PFSK-1 (cell line): ENCODE measurements around the gene PRKD1.

ENCODE experiments used
- FOXP2 ChIP-seq: optimal IDR thresholded peaks from 2 replicates; pipeline ENCODE3; 2011; ENCODE audit warnings: borderline replicate concordance, control low read depth, inconsistent platforms; ENCODE audit not compliant: insufficient read depth; ENCODE audit errors: extremely low read length, extremely low read depth
- POLR2AphosphoS5 ChIP-seq: IDR thresholded peaks from 2 replicates; pipeline ENCODE4 v1.6.1; 2012; ENCODE audit warnings: low read depth, mild to moderate bottlenecking, control low read depth, low read length, moderate library complexity
- REST ChIP-seq, 2 experiments: IDR thresholded peaks; 2 replicates each; pipeline versions ENCODE4 v1.6.1 to v1.8.0; 2011 to 2012; ENCODE audit warnings: low read depth in 2 of 2, low read length in 2 of 2, control low read depth in 1 of 2, inconsistent platforms in 1 of 2, mild to moderate bottlenecking in 1 of 2, moderate library complexity in 1 of 2; ENCODE audit not compliant: insufficient read depth in 1 of 2
- SIN3A ChIP-seq: IDR thresholded peaks from 2 replicates; pipeline ENCODE4 v1.6.1; 2012; ENCODE audit warnings: mild to moderate bottlenecking, low read length, moderate library complexity, borderline replicate concordance; ENCODE audit not compliant: insufficient read depth
- TAF1 ChIP-seq: IDR thresholded peaks from 2 replicates; pipeline ENCODE4 v1.6.1; 2012; ENCODE audit warnings: low read length, control low read depth, borderline replicate concordance; ENCODE audit not compliant: insufficient read depth

PRKD1 gene

GRCh38 chr14:29817767-29818405 is 109.8 kb downstream of the PRKD1 start:
- TF ChIP-seq TAF1 (no peak), FOXP2 (no peak), POLR2AphosphoS5 (no peak), REST (IDR thresholded peaks at IDR 0.05; ENCODE audit: insufficient read depth in 1 of 2, low read depth in 2 of 2, low read length in 2 of 2) (no peak), SIN3A (no peak)

GRCh38 chr14:29815016-29815674 is 112.5 kb downstream of the PRKD1 start:
- TF ChIP-seq TAF1 (no peak), SIN3A (no peak), POLR2AphosphoS5 (no peak), FOXP2 (no peak), REST (IDR thresholded peaks at IDR 0.05; ENCODE audit: insufficient read depth in 1 of 2, low read depth in 2 of 2, low read length in 2 of 2) (no peak)

- TF ChIP-seq FOXP2, result no peak
- TF ChIP-seq SIN3A, result no peak
- no peak for TF ChIP-seq TAF1
- TF ChIP-seq POLR2AphosphoS5, result no peak
- TF ChIP-seq REST (IDR thresholded peaks at IDR 0.05; ENCODE audit: insufficient read depth in 1 of 2, low read depth in 2 of 2, low read length in 2 of 2), result no peak
These were observed 113.3 kb downstream of the PRKD1 start for GRCh38 chr14:29814156-29815015.

GRCh38 chr14:29810682-29811081 is 117.0 kb downstream of the PRKD1 start:
- TF ChIP-seq TAF1 (no peak), SIN3A (no peak), REST (IDR thresholded peaks at IDR 0.05; ENCODE audit: insufficient read depth in 1 of 2, low read depth in 2 of 2, low read length in 2 of 2) (no peak), FOXP2 (no peak), POLR2AphosphoS5 (no peak)
